IPS-NIHi7 (cell line): ENCODE data around the gene SLC22A16.
A peak's percentile ranks its signal among the peaks of the same experiment; 100 is the strongest.

Experiments
- DNase-seq: peaks from one replicate; pipeline ENCODE4 v3.0.0; 2012; ENCODE audit warnings: mixed read lengths; ENCODE audit errors: extremely low spot score

Gene SLC22A16

DNA sequence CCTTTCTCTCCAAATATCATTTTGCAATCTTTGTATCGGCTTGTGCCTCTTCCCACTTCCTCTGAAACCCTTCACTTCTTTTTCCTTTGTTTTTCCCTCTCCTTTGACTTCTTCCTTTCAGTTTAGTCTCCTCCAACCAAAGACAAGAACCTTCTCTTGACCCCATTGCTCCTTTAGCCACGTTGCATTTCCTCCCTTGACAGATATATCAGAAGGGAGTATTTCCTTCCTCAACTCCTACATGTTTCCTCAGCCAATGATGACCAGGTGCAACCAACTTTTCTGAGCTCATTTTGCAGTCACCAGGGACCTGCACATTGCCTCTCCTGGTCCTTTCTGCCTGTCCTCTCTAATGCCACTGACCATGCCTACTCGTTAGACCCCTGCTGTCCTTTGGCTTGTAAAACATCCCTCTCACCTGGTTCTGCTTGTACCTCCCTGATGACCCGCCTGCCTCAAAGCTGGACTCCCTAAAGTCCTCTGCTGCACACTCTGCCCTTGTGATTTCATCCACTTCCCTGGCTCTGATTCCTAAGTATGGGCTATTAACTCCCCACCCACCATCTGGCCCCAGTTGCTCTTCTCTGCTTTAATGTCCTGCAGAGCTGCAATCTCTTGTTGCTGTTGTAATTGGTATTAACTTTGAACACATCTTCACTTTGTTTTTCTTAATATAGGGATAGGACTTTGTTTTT lies 27.4 kb downstream of the SLC22A16 start:
- DNase-seq: no peak

DNA sequence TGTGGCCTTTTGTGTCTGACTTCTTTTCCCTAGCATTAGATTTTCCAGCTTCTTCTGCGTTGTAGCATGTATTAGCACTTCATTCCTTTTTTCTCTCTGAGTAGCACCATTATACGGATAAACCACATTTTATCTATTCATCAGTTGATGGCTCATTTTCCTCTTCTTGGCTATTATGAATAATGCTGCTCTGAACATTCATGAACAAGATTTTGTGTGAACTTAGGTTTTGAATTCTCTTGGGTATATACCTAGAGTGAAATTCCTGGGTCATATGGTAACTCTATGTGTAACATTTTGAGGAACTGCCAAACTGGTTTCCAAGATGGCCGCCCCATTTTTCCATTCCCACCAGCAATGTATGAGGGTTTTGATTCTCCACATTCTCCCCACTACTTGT lies 28.7 kb downstream of the SLC22A16 start:
- no peak for DNase-seq

DNA sequence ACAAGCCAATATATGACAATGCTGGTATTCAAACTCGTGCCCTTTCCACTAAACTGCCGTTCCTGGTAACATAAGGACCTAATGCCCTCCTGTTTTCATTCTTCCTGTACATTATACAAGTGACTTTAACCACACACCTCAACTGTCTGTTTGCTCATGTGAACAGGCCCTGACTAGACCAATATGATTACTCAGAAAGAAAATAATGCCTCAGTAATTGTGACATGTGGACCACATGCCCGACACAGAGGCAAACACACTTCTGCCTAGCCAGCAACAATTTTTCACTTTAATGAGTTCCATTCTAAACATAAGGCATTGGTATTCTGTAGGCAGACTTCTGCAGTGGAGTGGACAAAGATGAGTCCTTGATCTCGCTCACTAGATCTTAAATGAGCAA lies 30.0 kb downstream of the SLC22A16 start:
- DNase-seq: no peak

DNA sequence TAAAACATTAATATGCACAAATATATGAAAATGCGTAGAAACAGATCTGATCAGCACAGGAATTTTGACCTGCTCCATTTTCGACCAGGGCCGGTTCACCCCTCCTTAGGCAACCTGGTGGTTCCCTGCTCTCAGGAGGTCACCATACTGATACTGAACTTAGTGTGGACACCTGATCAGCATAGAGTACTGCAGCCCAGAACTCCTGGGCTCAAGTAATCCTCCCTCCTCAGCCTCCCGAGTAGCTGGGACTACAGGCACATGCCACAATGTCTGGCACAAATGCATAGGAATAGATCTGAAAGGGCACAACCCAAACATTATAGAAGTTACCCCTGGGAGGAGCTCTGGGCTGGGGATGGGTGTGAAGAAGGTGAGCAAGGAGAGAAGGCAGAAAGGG lies 36.4 kb downstream of the SLC22A16 start:
- no peak for DNase-seq

DNA sequence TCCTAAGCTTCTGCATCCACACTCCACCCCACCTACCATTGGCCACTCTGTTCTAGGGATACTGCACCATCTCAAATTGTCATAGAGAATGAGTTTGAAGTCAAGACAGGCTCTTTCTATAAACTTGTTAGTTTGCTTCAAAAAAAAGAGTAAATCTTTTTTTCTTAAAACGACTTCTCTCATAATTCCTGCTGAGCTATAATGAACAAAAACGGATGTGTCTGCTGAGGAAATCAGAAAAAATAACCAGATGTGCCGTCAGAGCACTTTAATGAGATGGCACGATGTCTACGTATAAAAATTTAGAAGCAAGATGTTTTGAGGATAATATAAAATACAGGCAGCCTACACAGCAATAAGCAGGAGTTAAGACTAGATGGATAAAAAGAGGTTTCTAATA lies 37.1 kb downstream of the SLC22A16 start:
- DNase-seq: no peak

DNA sequence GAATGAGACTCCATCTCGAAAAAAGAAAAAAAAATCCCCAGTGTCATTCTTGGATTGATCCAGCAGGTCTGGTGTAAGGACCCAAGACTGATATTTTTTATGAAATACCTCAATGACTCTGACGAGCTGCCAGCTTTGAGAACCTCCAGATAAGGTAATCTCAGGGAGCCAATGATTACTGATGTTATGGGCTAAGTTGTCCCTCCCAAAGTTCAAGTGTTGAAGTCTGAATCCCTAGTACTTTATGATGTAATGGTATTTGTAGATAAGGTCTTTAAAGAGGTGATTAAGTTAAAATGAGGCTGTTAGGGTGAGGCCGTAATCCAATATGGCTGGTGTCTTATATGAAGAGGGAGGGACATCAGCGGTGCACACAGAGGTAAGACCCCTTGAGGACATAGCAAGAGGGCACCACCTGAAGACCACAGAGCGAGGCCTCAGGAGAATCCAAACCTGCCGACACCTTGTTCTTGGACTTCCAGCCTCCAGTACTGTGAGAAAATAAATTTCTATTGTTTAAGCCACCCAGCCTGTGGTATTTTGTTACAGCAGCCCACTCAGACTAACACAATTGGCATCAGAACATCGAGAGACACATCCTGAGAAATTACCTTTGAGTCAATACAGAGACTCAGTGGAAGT lies 41.3 kb downstream of the SLC22A16 start:
- DNase-seq: no peak

DNA sequence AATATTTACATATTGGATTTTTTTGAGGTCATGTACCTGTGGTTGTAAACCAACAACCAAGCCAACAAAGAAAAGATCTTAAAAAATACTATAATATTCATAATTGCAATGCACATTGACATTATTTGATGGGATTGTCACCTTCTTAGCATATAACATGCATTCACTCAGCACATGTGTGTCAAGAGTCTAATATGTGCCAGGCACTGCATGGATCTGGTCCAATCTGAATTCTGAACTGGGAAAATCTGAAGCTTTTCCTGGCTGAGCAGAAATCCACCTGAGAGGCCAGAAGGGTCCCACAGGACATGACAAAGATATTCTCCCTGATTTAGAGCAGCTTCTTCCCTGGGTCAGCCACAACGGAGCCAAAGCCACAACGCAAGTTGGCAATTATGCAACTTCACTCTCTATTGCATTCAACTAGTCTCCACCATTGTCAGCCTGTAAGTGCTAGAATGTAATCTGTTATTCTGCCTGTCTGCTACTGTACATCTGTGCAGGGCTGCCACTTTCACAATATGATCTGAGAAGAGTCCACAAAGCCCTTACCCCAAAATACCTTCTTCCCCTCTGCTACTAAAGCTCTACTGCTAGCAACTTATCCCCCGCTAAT lies 44.0 kb downstream of the SLC22A16 start:
- no peak for DNase-seq

DNA sequence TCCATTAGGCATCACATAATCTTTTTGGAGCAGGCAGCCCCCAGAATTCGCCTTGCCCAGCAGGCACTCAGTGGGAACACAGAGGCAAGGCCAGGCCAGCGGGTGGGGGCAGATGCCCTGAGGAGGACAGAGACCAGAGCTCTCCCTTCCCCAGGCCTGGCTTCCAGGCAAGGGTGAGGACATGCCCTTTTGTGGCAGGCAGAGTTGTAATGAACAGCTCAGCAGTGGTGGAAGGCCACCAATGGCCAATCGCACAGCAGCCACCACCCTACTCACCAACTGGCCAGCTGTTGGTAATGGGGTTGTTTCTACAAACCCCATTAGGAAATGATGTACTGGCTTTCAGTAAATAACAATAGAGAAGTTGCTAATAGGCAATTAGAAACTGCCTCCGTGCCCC lies 45.7 kb downstream of the SLC22A16 start:
- no peak for DNase-seq

DNA sequence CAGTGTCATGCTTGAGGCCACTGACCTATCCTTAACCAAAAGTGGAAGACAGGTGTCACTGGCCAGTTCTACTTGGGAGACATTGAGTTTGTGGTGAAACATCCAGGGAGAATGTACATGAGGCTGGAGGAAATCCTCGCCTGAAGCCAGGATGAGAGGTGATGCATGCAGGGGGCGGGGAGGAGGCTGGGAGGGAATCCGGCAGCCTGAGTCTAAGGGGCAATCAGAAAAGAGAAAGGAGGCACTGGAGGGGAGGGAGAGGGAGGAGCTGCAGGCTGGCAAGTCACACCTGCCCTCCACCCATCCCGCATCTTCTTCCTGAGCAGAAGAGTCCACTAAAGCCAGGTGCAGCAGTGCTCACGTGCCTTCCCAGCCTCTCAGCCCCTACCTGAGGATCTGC lies 46.2 kb downstream of the SLC22A16 start:
- DNase-seq: peak; percentile 43

DNA sequence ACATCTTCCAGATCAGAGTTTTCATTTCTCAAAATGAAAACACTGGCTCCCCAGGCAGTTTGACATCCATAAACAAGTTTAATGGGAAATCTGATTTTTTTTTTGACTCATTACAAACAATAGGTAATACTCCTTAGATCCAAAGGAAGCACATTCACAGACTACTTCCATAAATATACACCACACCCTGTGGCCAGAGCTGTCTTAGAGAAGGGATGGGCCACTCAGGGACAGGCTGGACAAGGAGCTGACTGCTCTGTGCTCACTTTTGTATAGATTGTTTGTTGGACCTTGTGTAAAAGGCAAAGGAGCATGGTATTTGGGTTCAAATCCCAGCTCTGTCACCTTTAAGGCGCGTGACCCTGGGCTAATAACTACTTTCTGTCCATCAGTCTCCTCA lies 48.3 kb downstream of the SLC22A16 start:
- no peak for DNase-seq

DNA sequence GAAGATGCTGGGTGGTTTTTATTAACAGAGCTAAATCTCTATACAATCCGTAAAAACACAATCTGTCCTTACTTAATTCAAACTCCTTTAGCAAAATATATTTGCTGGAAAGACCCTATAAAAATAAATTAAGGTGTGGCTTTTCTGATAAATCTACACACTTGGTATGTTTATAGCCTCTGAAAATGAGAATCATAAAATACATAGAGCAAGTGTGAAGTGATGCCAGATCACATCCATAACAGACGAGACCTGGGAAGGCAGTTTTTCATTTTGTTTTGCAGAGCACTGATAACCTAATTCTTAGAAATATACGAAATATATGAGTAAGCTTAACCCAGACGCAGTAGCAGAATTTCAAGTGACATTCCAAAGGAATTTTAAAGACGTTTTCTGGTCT lies 50.6 kb downstream of the SLC22A16 start:
- DNase-seq: no peak

DNA sequence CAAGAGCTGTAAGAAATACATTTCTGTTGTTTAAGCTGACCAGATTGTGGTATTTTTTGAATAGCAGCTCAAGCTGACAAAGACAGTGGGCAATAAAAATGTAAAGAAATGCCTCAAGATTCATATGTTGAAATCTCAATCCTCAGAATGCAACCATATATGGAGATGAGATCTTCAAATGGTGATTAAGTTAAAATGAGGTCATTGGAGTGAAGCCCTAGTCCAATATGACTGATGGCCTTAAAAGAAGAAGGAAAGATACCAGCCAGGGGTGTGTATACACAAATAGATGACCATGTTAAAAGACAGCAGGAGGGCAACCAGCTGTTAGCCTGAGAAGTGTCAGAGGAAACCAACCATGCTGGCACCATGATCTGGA lies 54.0 kb downstream of the SLC22A16 start:
- no peak for DNase-seq

DNA sequence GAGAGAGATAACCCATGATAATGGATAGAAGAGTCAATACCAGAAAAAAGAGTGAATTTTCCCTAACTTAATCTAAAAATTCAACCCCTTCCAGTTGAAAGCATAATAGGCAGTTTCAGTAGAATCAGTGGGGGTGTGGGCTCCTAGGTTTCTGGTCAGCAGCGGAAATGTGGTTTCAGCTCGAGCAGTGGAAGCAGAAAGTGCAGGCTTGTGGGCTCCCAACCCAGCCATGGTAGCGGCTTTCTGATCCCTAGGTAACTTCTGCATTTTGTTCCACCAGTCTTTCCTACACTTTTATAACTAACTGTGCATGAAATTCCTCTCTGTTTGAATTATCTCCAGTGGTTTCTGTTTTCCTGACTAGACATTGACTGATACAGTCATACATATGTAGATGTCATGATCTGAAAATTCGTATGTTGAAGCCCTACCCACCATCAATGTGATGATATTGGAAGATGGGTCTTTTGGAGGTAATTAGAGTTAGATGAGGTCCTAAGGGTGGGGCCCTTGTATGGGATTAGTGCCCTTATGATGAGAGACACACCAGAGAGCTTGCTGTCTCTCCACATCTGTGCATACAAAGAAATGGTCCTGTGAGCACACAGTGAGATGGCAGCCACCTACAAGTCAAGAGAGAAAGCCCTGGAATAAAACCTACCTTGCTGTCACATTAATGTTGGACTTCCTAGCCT lies 54.5 kb downstream of the SLC22A16 start:
- DNase-seq: no peak

DNA sequence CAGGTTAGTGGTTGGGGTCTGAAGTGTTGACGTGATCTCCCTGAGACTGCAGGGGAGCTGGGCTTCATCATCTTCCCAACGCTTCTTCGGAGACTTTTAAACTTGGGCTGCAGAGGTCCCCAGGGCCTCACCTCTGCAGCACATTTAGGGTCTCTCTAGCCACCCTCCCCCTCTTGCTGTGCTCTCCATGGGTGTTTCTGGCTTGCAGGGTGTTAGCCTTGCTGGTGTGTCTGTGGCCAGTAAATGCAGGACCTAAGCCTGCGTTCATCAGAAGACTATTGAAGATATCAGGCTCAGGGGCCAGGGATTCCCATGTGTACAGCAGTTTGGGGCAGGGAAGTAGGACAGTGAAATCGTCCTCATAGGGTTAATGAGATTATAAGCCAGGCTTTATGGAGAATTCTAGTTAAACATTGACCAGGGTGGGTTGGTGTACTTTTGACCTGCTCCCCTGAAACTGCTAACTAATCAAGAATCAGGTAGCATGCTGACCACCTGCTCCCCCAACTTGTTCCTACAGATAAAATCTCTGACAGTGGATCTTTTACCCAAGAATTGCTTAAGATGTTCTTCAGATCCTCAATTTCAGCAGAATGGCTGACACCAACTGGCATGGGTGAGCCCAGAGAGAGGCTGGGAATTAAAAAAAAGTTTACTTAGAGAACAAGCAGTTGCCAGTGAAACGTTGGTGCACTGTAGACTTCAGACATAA lies 57.2 kb downstream of the SLC22A16 start:
- DNase-seq: no peak

DNA sequence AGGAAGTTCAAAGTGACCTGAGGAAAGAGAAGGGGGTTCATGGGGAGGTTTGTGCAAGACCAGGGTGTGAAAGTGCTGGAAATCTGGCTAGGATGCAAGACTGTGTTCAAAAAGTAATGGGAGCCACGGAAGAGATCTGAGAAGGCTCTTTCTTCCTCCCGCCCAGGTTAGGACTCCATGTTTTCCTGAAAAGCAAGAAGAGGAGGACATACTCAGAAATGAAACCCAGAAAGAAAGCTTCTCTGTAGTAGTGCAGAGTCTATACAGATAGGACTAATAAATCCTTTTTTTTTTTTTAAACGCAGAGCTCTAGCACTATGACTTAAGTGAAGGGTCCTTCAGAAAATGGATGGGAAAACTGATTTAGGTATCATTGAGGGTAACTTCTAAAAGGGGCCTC lies 57.8 kb downstream of the SLC22A16 start:
- no peak for DNase-seq

DNA sequence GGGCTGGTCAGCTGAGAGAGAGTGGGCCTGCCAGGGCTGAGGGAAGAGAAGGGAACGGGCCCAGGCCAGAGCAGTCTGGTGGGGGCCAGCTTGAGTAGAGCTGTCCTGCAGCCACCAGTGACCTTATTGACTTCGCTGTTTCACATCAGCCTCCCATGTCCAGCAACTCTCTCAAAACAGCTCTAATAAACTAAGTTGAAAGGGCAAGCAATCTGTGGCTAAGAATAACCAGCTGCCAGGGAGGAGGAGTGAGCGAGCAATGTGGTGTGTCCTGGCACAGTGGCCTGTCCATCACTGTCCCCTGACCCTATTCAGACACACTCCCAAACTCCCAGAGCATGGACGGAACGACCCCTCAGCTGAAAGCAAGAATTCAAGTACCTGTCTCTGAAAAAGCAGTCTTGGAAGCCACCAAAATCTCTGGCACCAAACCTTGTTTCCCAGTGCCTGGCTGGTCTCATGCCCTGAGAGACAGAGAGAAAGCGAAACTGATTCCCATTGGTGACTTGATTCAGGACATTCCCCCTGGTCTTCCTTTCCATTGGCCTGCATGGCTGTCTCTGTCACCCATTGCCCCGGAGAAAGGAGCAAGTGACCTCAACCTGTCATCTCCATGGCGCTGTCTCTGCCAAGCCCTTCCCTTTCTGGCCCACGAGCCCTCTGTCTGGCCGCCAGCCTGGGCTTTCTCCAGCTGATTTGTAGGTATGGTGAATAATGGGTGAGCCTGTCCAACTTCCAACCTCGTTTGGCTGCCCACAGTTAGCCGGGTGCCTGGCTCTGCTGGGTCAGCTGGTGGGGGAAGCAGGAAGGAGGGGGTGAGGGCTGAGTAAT lies 61.1 kb downstream of the SLC22A16 start, which contains the start of gene DDO:
DDO (minus strand) TSS at position 490 of the 831 bp plus-strand sequence. CDS start 2,113 bp downstream, outside the sequence.
- DNase-seq: no peak

DNA sequence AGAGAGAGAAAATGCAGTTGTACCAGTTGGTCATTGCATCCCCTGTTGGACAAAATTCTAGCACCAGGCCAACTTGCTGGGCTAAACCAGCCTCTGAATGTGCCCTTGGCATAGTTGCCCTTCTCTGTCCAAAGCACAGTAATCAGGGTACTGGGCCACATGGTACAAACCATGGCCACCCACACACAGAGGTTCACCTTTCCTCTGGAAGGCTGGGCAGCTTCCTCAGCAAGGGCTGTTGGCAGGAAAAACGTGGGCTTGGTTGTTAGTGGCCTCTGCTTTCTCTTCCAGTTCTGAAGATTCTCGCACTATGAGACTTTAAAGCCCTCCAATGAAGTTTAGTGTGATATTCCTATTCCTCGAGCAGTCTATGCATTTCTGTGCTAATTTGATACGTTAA lies 61.7 kb downstream of the SLC22A16 start:
- DNase-seq: no peak

DNA sequence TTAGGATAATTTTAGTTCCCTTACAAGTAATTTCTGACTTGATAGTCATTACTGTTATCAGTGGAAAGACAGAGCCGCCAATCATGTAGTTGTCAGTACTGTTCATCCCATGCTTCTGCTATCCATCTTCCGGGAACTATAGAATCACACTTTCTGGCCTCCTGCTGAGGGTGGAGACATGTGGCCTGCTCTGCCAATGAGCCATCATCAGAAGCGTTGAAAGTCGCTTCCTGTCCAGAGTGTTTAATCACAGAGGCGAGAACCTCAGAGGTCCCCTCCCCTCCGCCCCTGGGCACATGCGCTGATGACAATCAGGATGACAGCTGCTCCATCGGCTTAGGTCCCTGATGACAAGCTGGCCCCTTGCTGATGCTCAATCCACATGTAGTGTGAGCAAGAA lies 64.1 kb downstream of the SLC22A16 start:
- DNase-seq: no peak

DNA sequence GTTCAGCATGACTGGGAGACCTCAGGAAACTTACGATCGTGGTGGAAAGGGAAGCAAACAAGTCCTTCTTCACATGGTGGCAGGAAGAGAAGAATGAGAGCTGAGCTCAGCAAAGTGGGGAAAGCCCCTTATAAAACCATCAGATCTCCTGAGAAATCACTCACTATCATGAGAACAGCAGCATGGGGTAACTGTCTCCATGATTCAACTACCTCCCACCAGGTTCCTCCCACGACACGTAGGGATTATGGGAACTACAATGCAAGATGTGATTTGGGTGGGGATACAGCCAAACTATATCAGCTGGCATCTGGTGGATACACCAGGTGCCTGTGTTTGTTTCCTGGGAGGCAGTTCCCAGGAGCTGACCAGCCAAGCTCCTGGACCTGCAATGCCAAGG lies 65.9 kb downstream of the SLC22A16 start:
- no peak for DNase-seq

DNA sequence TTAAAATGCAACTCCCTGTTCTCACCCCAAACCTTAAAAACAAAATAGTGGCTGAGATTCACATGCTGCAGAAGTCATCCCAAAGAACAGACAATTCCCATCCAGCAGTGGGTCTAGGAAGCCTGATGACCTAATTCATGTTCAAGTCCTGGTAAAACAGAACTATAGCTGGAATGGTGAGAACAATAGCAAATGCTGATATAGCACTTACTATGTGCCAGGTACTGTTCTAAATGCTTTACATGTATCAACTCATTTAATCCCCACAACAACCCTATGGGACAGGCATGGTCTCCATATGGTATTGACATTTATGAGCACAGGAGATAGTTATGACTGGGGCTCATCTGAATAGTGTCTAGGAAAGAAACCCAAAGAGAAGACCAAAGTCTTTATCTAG lies 66.6 kb downstream of the SLC22A16 start:
- DNase-seq: no peak

DNA sequence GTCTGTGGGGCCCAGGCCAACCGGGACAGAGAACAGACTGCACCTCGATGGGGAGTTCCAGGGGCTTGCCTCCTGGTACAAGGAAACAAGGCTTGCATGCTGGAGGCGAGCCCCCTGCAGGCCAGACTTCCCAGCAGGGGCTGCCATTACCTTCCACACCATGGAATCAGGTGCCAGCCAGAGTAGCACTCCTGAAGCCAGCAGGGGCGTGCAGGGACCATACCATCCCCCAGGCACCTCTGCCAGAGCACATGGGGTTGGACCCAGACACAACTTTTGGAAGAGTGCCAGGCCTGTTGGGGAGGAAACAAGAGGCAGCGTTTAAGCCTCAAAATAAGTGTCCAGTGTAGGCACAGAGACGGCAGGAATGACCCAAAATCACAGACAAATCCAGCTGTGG lies 67.5 kb downstream of the SLC22A16 start:
- peak; percentile 66 for DNase-seq
